ENCODE results near the gene NARF. TPM values are rescaled to one million over a fixed set of nuclear protein-coding genes. Genes with fewer than 3 reads are reported as not detected.
"Not testable (repeated sequence)": the region's sequence is repeated elsewhere in the genome, so short reads cannot be mapped to it uniquely, and the experiment has no call there.

The NARF gene
- polyA plus RNA-seq (ENCODE audit: insufficient read length in 4 of 4) = 10 to 100 TPM; 73.4 to 77.4 (median 74.8) TPM

- peak; percentile 90 to 97 (median 96) for DNase-seq (ENCODE audit: low read depth in 4 of 4, low spot score in 3 of 4)
Measured at GRCh38 chr17:82458179-82458884, at the start of gene NARF. Gene NARF (plus strand): TSS chr17:82458741. CDS start chr17:82458804, 63 bp downstream.

GRCh38 chr17:82408938-82409318 lies 49.6 kb upstream of the NARF start:
- no peak for DNase-seq (ENCODE audit: low read depth in 4 of 4, low spot score in 3 of 4)

DNA sequence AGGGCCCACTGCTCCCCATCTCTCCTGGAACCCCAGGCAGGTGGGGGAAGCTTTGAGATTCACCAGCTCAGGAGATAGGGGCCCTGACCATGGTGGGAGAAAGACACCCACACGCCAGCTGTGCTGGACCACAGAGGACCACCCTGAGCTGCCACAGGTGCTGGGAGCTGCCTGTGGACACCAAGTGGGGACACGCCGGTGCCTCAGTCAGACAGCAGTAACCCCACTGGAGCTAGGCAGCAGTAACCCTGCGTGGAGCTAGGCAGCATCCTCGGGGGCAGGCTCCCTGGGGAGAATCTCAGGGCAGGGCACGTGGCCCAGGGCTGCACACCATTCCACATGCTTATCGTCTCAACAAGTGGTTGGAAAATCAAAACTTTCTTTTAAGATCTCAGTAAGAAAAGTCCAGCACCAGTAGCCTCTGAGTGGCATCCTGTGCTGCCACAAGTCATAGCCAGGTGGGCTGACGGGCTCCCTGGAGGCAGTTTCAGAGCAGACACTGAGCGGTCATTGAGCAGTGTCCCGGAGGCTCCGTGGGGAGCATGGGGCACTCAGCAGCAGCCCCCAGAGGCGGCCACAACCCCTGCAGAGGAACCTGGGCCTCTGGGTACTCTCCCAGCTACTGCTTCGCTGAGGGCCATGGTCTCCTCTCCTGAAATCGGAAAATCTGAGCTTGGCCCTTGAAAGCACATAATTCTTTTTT lies 48.4 kb upstream of the NARF start:
- no peak for DNase-seq (ENCODE audit: low read depth in 4 of 4, low spot score in 3 of 4)

- no peak for DNase-seq (ENCODE audit: low read depth in 4 of 4, low spot score in 3 of 4)
Measured at GRCh38 chr17:82411396-82412053, 47.0 kb upstream of the NARF start.

DNA sequence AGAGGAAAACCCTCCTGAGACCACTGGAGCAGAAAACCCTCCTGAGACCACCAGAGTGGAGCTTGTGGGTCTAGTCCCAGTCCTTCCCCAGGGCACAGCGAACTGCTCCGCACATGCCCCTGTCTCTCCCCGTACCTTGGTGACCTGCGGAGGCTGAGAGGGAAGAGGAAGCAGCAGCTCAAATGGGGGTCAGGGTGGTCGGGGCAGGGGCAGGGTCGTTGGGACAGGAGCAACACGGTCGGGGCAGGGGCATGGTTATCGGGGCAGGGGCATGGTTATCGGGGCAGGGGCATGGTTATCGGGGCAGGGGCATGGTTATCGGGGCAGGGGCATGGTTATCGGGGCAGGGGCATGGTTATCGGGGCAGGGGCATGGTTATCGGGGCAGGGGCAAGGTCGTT lies 46.5 kb upstream of the NARF start:
- not testable (repeated sequence) for DNase-seq (ENCODE audit: low read depth in 4 of 4, low spot score in 3 of 4)

DNA sequence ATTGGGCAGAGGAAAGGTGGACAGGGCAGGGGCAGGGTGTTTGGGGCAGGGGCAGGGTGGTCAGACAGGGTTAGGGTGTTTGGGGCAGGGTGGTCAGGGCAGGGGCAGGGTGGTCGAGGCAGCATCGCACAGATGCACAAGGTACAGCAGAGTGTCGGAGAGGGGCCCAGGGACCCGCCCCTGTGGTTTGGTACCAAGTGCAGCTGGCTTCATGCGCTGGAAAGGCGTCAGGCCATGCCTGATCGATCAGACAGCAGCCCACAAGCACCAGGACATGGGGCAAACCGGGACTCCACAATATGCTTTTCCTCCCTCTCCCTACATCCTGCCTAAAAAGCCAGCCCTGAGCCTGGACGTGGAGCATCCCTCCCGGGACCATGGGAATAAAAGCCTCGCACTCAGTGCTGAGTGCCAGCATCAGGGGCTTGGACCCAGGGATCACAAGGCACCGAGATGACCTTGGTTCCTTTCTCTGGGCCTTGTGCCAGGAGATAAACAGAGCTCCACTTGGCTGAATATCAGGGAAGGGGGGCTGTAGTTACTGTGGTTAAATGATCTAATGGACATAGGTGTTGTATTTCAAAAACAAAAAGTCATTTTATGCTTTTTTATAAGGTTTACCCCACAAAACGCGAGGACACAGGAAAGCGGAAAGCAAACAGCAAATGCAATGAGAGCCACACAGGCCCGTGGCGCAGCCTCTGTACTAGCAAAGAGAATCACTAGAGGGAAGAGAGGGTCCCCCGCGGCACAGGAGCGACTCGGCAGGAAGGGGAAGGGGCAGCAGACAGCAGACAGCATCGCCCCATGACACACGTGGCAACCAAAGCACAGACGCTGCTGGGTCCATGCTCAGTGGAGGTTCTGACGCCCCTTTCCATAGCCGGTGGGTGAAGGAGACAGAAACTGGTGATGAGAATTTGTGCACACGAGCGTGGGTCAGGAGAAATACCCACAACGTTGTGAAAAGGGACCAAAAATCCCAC lies 45.7 kb upstream of the NARF start:
- DNase-seq (ENCODE audit: low read depth in 4 of 4, low spot score in 3 of 4) = no peak

- peak in 3 of 4 donors; percentile 61 to 72 (median 70) for DNase-seq (ENCODE audit: low read depth in 4 of 4, low spot score in 3 of 4)
Measured at GRCh38 chr17:82414548-82415281, 43.8 kb upstream of the NARF start.

GRCh38 chr17:82415336-82415735 lies 43.2 kb upstream of the NARF start:
- no peak for DNase-seq (ENCODE audit: low read depth in 4 of 4, low spot score in 3 of 4)

DNA sequence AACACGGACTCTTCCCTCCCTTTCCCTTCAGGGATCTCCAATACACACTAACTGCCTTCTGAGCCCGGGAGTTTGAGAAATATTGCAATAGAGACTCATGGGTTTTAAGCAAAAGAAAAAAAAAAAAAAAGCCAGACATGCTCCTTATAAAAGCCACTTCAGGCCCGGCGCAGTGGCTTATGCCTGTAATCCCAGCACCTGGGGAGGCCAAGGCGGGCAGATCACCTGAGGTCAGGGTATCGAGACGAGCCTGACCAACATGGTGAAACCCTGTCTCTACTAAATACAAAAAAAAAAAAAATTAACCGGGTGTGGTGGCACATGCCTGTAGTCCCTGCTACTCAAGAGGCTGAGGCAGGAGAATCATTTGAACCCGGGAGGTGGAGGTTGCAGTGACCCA lies 42.8 kb upstream of the NARF start:
- no peak for DNase-seq (ENCODE audit: low read depth in 4 of 4, low spot score in 3 of 4)

DNA sequence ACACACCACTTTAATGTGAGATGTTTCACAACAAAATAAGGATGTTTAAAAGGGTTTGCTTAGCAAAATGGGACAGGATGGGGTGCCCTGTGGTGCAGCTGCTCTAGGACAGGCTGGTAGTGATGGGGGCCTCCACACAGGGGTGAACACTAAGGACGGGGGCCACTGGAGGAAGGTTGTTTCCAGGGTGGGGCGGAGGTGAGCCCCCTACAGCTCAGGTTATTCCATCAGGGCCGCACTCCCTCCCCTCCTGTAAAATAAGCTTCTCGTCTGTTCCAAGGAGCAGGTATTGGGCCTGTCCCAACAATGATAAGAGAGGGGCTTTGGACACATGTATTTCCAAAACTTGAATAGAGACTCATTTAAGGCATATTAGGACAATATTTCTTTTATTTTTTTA lies 42.3 kb upstream of the NARF start:
- no peak for DNase-seq (ENCODE audit: low read depth in 4 of 4, low spot score in 3 of 4)

GRCh38 chr17:82416771-82417170 lies 41.8 kb upstream of the NARF start:
- no peak for DNase-seq (ENCODE audit: low read depth in 4 of 4, low spot score in 3 of 4)

DNA sequence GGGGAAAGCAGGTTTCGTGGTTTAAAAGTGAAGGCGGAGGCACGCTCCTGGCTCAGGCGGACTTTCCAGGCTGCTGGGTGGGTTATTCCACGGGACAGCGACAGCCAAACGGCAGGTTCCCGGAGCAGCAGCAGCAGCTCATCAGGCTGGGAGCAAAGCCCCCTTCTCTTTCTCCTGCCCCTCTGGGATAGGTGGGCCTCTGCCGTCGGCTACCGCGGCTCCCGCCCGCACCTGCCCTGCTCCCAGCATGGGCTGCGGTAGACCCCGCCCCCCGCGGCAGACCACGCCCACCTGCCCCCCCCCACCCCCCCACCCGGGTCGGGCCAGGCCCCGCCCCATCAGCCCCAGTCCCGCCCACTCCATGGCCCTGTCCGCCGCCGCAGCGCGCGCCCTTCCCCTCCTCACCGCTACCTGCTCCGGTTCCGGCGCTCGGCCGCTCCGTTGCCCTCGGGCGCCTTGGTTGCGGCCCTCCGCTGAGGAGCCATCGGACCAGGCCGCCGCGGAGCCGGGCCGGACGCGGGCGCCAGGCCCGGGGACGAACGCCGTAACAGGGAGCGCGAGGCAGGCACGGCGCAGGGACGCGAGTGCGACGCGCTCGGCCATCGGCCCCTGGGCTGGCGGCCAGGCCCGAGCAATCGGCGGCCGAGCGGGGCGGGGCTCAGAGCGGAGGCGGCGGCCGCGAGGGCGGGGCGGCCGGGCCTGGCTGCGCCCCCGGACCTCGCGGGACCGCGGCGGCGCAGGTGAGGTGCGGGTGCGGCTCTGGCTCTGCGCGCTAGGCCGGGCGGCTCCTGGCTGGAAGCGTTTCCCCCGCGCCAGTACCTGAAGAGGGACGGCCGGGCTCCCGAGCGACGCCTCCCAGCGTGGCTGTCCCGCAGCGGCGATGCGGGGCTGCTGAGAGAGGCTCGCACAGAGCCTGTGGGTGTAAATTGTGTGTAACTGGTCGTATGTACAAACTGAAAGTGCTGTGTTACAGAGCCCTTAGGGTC lies 40.2 kb upstream of the NARF start, which contains the start of the genes HEXD and OGFOD3:
Gene HEXD (plus strand): TSS at position 347 of the 986 bp plus-strand sequence. CDS start 1,453 bp downstream, outside the sequence.
Gene OGFOD3 (minus strand): TSS at position 586 of the 986 bp plus-strand sequence. CDS start 101 bp downstream, at position 485.
- peak; percentile 71 to 77 (median 74) for DNase-seq (ENCODE audit: low read depth in 4 of 4, low spot score in 3 of 4)

GRCh38 chr17:82419540-82419939 lies 39.0 kb upstream of the NARF start:
- no peak for DNase-seq (ENCODE audit: low read depth in 4 of 4, low spot score in 3 of 4)

GRCh38 chr17:82424001-82424862 lies 34.3 kb upstream of the NARF start:
- DNase-seq (ENCODE audit: low read depth in 4 of 4, low spot score in 3 of 4) = no peak

- no peak for DNase-seq (ENCODE audit: low read depth in 4 of 4, low spot score in 3 of 4)
Measured at GRCh38 chr17:82424863-82425159, 33.7 kb upstream of the NARF start.

DNA sequence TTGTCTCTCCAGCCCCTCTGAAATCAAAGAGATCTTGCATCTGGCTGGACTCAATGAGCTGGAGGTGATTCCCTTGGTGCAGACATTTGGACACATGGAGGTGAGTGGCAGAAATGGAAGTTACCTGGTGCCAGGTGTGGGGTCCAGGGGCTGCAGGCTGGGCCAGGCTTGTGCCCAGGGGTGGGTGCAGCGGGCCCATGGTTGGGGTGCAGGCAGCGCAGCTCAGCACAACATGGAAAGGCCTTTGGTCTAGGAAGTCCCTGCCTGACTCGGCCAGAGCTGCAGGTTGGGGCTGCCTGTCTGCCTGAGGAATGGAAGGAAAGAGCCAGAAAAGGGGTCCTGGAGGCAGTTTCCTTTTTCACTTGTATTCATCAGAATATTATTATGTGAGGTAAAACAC lies 30.0 kb upstream of the NARF start:
- DNase-seq (ENCODE audit: low read depth in 4 of 4, low spot score in 3 of 4) = no peak

GRCh38 chr17:82429824-82430223 lies 28.7 kb upstream of the NARF start:
- DNase-seq (ENCODE audit: low read depth in 4 of 4, low spot score in 3 of 4) = no peak

- DNase-seq (ENCODE audit: low read depth in 4 of 4, low spot score in 3 of 4) = no peak
Measured at GRCh38 chr17:82432017-82432416, 26.5 kb upstream of the NARF start.
